ENCODE measurements around the gene TNFRSF6B. TPM values are rescaled to one million over a fixed set of nuclear protein-coding genes. Genes with fewer than 3 reads are reported as not detected.

Gene TNFRSF6B
- total RNA-seq, 1 experiment from 2014 or later: not detected

- no peaks in the 10 kb centered on the region for H3K27me3 ChIP-seq (ENCODE audit: control insufficient read depth, insufficient read depth, low read length)
- POLR2A ChIA-PET: no interaction called here
- intact Hi-C loops (cut with micrococcal nuclease; ENCODE audit: unreplicated experiment): no loop called here
- CTCF ChIA-PET: no interaction called here
- ATAC-seq: no peak
- TF ChIP-seq TCF7L2 (IDR thresholded peaks at IDR 0.05; ENCODE audit: low read depth, low read length): no peak
- TF ChIP-seq POLR2AphosphoS5 (IDR thresholded peaks at IDR 0.05; ENCODE audit: low read depth, low read length): no peak
- no peak for TF ChIP-seq REST (IDR thresholded peaks at IDR 0.05; ENCODE audit: insufficient read depth in 1 of 2, low read depth in 2 of 2, low read length in 1 of 2)
- TF ChIP-seq SIN3A (IDR thresholded peaks at IDR 0.05; ENCODE audit: borderline replicate concordance, insufficient read depth, low read depth, low read length): no peak
- no peak for TF ChIP-seq CTCF (IDR thresholded peaks at IDR 0.05)
- H3K4me1 ChIP-seq (ENCODE audit: control insufficient read depth, insufficient read depth, low read length): peaks cover 16% of the 10 kb centered on the region
- in situ Hi-C loops (cut with HindIII; ENCODE audit: low pct_unique_long_range_greater_than_20kb, low sequenced_read_pairs): no loop called here
- H3K36me3 ChIP-seq (ENCODE audit: control insufficient read depth, insufficient read depth, low read length): no peaks in the 10 kb centered on the region; the same call in 1 of the 2 replicates
- H3K27ac ChIP-seq (ENCODE audit: low read length): no peak overlapping the region
- no peak for DNase-seq (ENCODE audit: low read depth, low spot score)
- H3K9me3 ChIP-seq (ENCODE audit: control insufficient read depth, insufficient read depth, low read depth, low read length): no peaks in the 10 kb centered on the region
- no TSS peak for BruUV-seq (replicated peaks)
- H3K4me3 ChIP-seq (ENCODE audit: low read depth in 2 of 2, low read length in 2 of 2): no peak overlapping the region
Measured at GRCh38 chr20:63744574-63745423, 48.3 kb downstream of the TNFRSF6B start.

GRCh38 chr20:63745424-63745805, 49.0 kb downstream of the TNFRSF6B start:
- TF ChIP-seq SIN3A (IDR thresholded peaks at IDR 0.05; ENCODE audit: borderline replicate concordance, insufficient read depth, low read depth, low read length) (no peak), TCF7L2 (IDR thresholded peaks at IDR 0.05; ENCODE audit: low read depth, low read length) (no peak), REST (IDR thresholded peaks at IDR 0.05; ENCODE audit: insufficient read depth in 1 of 2, low read depth in 2 of 2, low read length in 1 of 2) (no peak), POLR2AphosphoS5 (IDR thresholded peaks at IDR 0.05; ENCODE audit: low read depth, low read length) (no peak), CTCF (IDR thresholded peaks at IDR 0.05) (no peak)
- ATAC-seq: no peak
- H3K4me3 ChIP-seq (ENCODE audit: low read depth in 2 of 2, low read length in 2 of 2): no peak overlapping the region
- no peak for DNase-seq (ENCODE audit: low read depth, low spot score)
- no peaks in the 10 kb centered on the region for H3K9me3 ChIP-seq (ENCODE audit: control insufficient read depth, insufficient read depth, low read depth, low read length)
- no peaks in the 10 kb centered on the region for H3K27me3 ChIP-seq (ENCODE audit: control insufficient read depth, insufficient read depth, low read length)
- H3K36me3 ChIP-seq (ENCODE audit: control insufficient read depth, insufficient read depth, low read length): no peaks in the 10 kb centered on the region; the same call in 1 of the 2 replicates
- in situ Hi-C loops (cut with HindIII; ENCODE audit: low pct_unique_long_range_greater_than_20kb, low sequenced_read_pairs): no loop called here
- POLR2A ChIA-PET: no interaction called here
- intact Hi-C loops (cut with micrococcal nuclease; ENCODE audit: unreplicated experiment): no loop called here
- CTCF ChIA-PET: no interaction called here
- H3K4me1 ChIP-seq (ENCODE audit: control insufficient read depth, insufficient read depth, low read length): peaks cover 16% of the 10 kb centered on the region
- no TSS peak for BruUV-seq (replicated peaks)
- no peak overlapping the region for H3K27ac ChIP-seq (ENCODE audit: low read length)

Data from Panc1 (cell line).